Measurements from ENCODE around the gene LLGL2.

DNA sequence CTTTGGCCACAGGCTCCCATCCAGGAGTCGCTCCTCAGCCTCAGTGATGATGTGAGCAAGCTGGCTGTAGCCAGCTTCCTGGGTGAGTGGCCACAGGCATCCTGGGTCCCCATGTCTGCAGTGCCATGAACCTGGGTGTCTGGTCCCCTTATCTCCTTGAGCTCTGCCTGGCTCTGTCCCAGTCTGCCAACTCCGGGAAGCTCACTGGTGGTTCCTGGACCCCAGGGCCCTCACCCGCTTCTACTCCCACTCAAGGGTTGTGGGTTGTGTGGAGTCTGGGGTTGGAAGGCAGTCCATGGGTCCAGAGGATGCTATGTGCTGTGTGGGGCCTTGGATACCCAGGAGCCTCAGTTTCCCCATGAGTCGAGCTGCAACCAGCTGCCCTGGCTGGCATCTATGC lies 96.0 kb downstream of the LLGL2 start:
- TF ChIP-seq, protein P1, sequence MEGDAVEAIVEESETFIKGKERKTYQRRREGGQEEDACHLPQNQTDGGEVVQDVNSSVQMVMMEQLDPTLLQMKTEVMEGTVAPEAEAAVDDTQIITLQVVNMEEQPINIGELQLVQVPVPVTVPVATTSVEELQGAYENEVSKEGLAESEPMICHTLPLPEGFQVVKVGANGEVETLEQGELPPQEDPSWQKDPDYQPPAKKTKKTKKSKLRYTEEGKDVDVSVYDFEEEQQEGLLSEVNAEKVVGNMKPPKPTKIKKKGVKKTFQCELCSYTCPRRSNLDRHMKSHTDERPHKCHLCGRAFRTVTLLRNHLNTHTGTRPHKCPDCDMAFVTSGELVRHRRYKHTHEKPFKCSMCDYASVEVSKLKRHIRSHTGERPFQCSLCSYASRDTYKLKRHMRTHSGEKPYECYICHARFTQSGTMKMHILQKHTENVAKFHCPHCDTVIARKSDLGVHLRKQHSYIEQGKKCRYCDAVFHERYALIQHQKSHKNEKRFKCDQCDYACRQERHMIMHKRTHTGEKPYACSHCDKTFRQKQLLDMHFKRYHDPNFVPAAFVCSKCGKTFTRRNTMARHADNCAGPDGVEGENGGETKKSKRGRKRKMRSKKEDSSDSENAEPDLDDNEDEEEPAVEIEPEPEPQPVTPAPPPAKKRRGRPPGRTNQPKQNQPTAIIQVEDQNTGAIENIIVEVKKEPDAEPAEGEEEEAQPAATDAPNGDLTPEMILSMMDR (conservative IDR thresholded peaks at IDR 0.05; ENCODE audit: low read depth, low read length) = no peak
- TF ChIP-seq EZH2 (IDR thresholded peaks at IDR 0.05; ENCODE audit: borderline replicate concordance, low read depth, low read length, poor library complexity, severe bottlenecking) = no peak

Data from A673 (cell line).